ENCODE measurements around the gene NOP10.
"Not testable (repeated sequence)": the region's sequence is repeated elsewhere in the genome, so short reads cannot be mapped to it uniquely, and the experiment has no call there.

NOP10 gene

GRCh38 chr15:34358367-34358766 lies 15.4 kb upstream of the NOP10 start:
- no peak for DNase-seq

GRCh38 chr15:34357653-34358052 lies 14.7 kb upstream of the NOP10 start:
- DNase-seq = no peak

- DNase-seq = no peak
These were observed 12.3 kb upstream of the NOP10 start for GRCh38 chr15:34355241-34355640.

DNA sequence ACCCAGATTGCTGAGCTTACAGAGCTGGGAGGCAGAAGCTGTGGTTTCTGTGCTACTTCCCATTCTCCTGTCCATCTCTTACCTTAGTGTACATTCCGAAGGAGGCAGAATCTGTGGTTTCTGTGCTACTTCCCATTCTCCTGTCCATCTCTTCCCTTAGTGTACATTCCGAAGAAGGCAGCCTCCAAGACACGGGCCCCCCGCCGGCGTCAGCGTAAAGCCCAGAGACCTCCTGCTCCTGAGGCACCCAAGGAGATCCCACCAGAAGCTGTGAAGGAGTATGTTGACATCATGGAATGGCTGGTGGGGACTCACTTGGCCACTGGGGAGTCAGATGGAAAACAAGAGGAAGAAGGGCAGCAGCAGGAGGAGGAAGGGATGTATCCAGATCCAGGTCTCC lies 11.3 kb upstream of the NOP10 start:
- DNase-seq = no peak

DNA sequence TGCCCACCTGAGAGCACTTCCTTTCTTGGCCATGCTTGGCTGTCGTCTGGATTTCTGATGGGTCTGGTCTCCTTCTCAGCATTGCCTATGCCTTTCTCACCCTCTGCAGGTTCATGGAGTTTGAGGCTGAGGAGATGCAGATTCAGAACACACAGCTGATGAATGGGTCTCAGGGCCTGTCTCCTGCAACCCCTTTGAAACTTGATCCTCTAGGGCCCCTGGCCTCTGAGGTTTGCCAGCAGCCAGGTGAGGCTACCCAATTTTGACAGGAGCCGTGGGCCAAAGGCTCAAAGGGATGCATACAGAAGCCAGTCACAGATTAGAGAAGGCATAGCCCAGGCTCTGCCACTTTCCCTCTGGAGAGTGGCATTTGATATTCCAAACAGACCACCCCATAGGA lies 10.7 kb upstream of the NOP10 start:
- DNase-seq = no peak

DNA sequence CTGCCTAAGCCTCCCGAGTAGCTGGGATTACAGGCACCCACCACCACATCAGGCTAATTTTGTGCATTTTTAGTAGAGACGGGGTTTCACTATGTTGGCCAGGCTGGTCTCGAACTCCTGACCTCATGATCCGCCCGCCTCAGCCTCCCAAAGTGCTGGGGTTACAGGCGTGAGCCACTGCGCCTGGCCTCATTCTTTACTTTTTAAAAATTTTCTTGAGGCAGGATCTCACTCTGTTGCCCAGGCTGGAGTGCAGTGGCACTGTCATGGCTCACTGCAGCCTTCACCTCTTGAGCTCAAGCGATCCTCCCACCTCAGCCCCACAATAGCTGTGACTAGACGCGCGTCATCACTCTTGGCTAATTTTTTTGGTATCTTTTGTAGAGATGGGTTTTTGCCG lies 10.1 kb upstream of the NOP10 start:
- not testable (repeated sequence) for DNase-seq

DNA sequence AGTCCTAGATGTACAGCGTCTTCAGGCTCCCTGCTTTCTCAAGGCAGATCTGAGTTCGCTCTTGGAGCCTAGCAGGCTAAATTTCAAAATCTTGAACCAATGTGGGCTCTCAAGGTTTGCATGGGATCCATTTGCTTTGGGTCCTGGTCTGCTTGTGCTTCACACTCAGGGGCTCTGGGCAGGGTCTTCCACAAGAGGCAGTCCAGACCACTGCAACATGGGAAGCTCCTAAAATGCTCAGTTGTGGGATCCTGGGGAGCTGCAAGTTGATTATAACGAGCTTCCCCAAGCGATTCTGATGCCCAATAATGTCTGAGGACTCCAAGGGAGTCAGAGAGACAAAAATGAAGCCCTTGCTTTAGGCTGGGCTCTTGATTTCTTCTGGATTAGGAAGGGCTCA lies 6.8 kb upstream of the NOP10 start:
- no peak for DNase-seq

DNA sequence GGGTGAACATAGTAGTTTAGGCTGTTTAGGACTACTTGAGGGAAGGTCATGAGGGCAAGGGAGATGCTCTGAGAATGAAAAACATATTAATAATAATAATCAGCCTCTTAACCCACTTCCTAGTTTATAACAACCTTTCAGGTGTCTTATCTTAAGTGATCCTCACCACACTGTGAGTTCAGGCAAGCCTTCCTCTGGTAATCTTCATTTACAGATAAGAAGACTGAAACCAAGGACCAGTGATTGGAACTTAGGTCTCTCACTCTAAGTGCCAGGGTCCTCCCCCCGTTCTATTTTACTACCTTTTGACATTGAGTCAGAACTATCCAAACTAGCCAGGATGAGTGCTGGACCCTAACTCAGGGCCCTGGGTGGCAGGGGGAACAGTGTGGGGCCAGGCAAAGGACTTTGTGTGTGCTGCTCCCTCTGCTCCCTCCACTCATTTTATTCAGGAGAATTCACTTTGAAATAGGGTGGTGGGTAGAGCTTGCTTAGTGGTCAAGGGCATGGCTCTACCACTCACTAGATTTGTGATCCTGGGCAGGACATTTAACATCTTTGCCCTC lies 5.9 kb upstream of the NOP10 start:
- DNase-seq = no peak

- no peak for DNase-seq
These were observed 5.2 kb upstream of the NOP10 start for GRCh38 chr15:34347951-34348638.

- DNase-seq = peak; percentile 7
These were observed 661 bp downstream of the NOP10 start for GRCh38 chr15:34342213-34342736.

GRCh38 chr15:34341381-34342212 lies 1.3 kb downstream of the NOP10 start:
- no peak for DNase-seq

- DNase-seq = no peak
These were observed 3.0 kb downstream of the NOP10 start for GRCh38 chr15:34339946-34340345.

DNA sequence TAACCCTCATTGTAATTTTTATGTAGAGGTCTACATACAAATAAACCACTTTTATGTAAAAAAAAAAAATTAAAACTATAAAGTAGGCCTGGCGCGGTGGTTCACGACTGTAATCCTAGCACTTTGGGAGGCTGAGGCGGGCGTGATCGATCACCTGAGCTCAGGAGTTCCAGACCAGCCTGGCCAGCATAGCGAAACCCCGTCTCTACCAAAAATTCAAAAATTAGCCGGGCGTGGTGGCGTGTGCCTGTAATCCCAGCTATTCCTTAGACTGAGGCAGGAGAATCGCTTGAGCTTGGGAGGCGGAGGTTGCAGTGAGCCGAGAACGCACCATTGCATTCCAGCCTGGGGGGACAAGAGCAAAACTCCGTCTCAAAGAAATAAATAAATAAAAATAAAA lies 4.6 kb downstream of the NOP10 start:
- peak; percentile 10 for DNase-seq

GRCh38 chr15:34337557-34338306 lies 5.2 kb downstream of the NOP10 start, which contains the start of gene SLC12A6:
Gene SLC12A6 (minus strand): TSS chr15:34337781. CDS start chr15:34336680, 1,101 bp downstream.
- peak; percentile 78 for DNase-seq

DNA sequence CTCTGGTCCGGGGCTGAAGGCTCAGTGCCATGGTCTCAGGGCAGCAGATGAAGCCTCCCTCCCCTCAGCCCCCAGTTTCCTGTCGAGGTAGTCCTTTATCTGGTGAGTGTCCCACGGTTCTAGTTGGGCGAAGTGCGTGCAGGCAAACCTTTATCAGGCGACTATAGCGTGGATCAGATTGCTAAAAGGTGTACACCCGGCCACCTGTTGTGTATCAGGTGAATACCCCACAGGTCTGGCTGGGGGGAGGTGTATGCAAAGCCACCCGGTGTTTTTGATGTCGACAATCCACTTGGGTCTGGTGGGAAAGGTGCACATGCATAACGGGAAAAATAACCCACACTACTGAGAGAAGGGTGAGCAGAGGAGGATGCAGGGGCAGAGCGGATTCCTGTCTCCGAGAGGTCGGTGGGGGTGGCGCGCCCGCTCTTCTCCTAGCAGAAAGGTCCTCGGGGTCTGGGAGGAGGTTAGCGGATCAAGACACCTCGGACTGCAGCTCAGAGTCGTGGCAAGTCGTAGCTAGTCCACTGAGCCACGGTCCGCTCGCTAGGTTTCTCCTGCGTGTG lies 5.9 kb downstream of the NOP10 start:
- DNase-seq = no peak

- DNase-seq = no peak
These were observed 6.5 kb downstream of the NOP10 start for GRCh38 chr15:34336231-34336990.

- DNase-seq = no peak
These were observed 7.5 kb downstream of the NOP10 start for GRCh38 chr15:34335176-34336032.

DNA sequence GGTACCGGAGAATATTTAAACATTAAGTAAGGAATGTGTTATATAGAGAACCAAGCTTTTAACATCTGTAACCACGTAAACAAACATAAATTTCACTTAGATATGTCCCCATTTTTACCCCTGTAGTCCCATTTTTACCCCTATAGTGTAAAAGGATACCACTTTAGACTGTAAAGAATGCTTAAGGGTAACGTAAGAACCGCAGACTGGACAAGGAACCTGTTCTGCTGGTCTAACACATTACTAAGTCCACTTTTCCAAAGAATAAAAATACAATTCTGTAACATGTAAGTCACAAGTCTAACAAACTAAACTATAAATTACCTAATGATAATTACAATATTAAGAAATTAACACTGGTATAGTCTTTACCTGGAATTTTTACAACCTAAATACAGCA lies 8.3 kb downstream of the NOP10 start:
- no peak for DNase-seq

DNA sequence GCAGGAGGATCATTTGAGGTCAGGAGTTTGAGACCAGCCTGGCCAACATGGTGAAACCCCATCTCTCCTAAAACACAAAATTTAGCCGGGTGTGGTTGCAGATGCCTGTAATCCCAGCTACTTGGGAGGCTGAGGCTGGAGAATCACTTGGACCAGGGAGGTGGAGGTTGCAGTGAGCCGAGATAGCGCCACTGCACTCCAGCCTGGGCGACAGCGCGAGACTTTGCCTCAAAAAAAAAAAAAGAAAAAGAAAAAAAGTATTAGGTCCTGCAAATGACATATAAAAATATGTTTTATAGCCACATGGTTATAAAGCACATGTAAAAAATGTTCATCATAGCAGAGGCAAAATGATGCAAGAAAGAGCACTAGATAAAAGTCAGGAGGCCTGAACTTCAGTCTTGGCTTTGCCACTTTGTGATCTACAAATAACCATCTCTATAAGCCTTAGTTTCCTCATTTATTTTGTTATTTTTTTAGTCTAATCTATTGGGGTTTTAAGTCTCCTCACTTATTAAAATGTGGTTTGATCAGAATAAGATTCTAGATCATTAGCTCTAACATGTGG lies 10.3 kb downstream of the NOP10 start:
- DNase-seq = no peak

GRCh38 chr15:34331809-34332208 lies 11.1 kb downstream of the NOP10 start:
- no peak for DNase-seq

DNA sequence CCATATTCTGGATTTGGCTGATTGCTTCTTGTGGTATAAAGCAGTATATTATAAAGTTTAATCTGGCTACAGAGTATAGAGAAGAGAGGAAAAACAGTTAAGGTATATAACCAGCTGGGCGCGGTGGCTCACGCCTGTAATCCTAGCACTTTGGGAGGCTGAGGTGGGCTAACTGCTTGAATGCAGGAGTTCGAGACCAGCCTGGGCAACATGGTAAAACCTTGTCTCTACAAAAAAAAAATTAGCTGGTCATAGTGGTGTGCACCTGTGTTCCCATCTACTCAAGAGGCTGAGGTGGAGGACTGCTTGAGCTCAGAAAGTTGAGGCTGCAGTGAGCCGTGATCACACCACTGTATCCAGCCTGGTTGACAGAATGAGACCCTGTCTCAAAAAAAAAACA lies 12.7 kb downstream of the NOP10 start:
- DNase-seq = no peak
